GM18858 (cell line): ENCODE measurements around the gene SLC25A25.

Experiments
- ATAC-seq: cut with Tn5 transposase; IDR thresholded peaks from one replicate; pipeline ENCODE4 v1.9.1; 2021; ENCODE audit not compliant: unreplicated experiment

The SLC25A25 gene

GRCh38 chr9:128072144-128073021, 4.4 kb downstream of the SLC25A25 start:
- ATAC-seq = no peak

DNA sequence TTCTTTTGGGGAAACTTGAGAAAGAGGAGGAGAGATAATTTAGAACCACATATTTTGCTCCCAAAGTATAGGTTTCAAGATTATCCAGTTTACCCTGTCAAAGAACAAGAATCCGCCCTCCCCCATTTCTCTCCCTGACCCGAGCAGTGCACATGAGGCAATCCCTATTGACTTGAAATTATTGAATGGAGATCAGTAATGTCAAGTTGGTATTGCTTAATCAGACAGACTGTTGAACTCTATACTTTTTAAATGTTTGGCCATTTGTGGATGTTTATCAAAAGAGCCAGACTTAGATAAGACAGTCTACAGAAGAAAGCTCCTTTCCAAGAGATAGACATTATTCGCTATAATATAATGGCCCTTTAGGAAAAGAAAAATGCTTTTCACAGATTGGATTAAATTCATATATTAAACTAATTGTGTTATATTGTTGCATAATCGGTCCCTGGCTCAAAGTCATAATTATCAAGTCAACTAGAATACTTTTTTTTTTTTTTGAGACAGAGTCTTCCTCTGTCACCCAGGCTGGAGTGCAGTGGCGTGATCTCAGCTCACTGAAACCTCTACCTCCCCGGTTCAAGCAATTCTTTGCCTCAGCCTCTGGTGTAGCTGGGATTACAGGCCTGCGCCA, 5.3 kb downstream of the SLC25A25 start:
- no peak for ATAC-seq

GRCh38 chr9:128077847-128078503, 9.9 kb downstream of the SLC25A25 start:
- ATAC-seq = no peak

- no peak for ATAC-seq
Measured at GRCh38 chr9:128078504-128079434, 10.7 kb downstream of the SLC25A25 start.

DNA sequence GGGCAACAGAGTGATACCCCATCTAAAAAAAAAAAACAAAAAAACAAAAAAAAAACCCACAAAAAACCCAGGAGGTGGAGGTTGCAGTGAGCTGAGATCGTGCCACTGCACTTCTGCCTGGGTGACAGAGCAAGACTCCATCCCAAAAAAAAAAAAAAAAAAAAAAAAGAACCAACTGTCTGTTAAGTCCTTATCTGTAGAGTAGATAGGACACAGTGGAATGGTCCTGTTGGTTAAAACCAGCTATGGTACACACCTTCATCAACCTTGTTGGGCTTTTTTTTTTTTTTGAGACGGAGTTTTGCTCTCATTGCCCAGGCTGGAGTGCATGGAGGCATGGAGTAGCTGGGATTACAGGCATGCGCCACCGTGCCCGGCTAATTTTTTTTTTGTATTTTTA, 12.2 kb downstream of the SLC25A25 start:
- no peak for ATAC-seq

DNA sequence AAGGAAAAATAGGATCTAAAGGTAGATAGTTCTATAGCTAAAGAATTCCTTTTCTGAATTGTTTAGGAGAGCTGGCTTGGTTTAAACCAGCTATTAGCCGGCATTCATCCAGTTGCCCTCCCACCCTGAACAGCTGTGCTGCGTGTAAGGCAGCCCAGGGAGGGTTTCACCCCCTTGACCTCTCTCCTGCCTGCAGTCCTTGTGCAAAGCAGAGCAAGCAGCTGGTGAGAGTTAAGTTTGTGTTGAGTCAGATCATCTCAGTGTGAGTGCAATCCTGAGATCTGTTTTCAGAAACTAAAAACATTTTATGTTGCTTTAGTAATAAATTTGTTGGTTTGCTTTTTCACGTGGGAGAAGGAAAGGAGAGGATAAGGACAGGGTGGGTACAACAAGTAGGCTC, 13.0 kb downstream of the SLC25A25 start:
- no peak for ATAC-seq

GRCh38 chr9:128082151-128082550, 14.1 kb downstream of the SLC25A25 start:
- ATAC-seq = no peak

- no peak for ATAC-seq
Measured at GRCh38 chr9:128084746-128085145, 16.7 kb downstream of the SLC25A25 start.

- no peak for ATAC-seq
Measured at GRCh38 chr9:128085943-128086342, 17.9 kb downstream of the SLC25A25 start.

DNA sequence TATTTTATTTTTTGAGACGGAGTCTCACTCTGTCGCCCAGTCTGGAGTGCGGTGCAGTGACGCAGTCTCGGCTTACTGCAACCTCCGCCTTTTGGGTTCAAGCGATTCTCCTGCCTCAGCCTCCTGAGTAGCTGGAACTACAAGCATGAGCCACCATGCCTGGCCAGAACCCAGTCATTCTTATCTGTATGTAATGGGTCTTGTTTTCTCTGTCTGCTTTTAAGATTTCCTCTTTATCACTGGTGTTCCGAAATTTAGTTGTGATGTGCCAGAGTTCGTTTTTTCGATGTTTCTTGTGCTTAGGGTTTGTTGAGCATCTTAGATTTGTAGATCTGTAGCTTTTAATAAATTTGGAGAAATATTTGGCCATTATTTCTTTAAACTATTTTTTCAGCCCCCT, 19.2 kb downstream of the SLC25A25 start:
- no peak for ATAC-seq

DNA sequence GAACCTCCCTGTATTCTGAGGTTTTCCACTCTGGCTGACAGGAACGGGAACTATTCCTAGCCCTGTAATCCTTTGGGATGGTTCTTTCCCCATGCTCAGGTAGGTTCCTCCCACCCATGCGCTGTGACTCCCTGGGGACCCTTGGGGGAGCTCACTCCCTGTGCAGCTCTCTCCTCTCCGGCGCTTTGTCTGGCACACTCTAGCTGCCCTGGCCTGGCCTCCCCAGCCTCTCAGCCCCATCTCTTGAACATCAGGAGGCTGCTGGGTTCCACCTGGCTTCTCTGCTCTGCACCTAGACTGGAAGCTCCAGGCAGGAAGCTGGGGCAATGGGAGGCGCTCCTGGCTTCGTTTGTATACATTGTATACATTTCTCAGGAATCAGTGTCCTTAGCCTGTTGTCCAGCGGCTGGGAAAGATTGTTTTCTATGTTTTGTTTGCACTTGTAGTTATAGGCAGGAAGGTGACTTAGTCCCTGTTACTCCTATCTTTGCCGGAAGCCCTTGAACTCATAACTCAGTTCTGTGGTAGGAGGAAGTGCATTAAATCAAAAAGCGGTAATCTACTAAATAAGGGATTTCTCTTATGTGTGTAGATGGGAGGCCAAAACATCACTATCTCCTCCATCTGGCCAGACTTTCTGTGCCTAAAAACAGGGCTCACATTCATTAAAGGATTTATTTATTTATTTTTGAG, 20.4 kb downstream of the SLC25A25 start:
- ATAC-seq = no peak

GRCh38 chr9:128089299-128089698, 21.3 kb downstream of the SLC25A25 start:
- no peak for ATAC-seq

- ATAC-seq = no peak
Measured at GRCh38 chr9:128091144-128091543, 23.1 kb downstream of the SLC25A25 start.

- ATAC-seq = no peak
Measured at GRCh38 chr9:128091571-128091970, 23.5 kb downstream of the SLC25A25 start.

DNA sequence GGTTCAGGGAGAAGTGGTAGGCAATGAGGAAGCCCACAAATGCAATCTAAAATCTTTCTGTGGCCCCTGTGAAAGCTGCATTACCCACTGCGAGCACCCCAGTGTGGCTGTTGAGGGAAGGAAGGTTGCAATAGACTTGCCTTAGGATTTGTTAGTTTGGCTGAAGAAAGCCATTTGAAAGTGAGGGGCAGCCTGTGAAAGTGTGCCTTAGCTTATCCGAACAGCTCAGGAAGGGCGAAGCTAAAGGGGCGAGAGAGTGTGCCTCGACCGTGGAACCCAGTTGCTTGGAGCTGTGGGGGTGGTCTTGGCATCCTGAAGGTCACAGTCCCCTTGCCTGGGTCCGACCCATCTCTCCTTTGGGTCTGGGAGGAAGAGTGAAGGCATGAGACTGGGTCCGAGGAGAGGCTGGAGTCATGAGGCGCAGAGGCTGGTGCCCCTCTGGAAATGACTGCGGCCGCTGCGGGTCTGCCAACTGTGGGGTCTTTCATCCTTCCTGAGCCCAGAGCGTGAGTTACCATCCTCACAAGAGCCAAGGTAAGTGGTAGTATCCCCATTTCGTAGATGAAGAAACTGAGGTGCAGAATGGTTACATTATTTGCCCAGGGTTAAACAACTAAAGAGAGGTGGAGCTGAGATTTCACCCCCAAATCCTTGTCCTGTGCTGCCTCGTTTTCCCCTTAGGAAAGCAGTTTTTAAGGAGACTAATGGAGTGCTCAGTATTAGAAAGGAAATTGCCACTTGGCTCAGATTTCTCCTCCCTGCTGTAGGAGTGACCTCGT, 24.4 kb downstream of the SLC25A25 start:
- no peak for ATAC-seq

DNA sequence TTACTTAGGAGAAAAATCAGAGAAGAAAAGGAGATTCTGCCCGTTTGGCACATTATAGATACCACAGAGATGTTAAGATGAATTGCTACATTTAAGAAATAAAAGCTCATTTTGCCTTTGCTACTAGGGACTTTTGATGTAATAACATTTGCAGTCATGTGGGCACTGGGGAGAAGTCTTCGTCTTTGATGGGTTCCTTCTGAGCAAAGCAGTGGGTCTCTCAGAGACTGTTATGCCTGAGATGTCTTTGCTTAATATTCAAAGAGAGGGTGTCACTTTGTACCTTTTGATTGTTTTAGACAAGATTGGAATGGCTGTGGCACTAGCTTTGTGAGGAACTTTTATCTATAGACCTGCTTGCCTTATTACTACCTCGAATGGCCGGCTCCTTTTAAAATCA, 25.0 kb downstream of the SLC25A25 start:
- no peak for ATAC-seq

DNA sequence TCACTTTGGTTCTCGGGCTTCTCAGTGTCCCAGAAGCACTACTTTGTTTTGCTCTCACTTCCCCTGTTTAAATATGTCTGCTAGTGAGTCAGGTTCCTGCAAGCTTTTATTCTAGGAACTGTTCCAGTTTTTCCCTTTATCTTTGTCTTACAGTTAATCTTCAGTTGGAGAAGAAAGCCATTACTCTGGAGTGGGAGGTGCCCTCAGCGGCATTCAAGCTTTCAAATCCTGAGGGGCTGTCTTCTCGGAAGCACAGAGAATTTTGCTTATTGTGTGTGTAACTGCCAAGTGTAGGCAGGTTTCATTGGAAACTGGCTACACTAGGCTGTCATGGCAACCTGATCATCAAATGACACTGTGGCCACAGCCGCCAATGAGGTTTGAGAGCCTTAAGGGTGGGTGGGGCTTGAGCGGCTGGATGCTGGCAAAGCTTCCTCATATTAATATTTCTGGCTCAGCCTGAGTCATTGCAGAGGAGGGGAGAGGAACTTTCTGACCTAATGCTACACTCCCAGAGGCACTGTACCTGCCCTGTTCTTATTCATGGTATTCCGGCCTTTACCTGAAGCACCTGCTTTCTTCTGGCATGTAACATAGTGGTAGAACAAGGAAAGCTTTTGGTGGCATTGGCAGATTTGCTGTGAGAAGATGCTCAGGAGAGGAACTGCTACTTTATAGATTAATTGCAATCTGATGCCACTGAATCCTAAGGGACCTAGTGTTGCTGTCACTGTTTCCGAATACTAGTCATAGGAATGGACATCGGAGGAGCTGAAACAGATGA, 26.3 kb downstream of the SLC25A25 start:
- ATAC-seq = peak; percentile 81

- ATAC-seq = no peak
Measured at GRCh38 chr9:128094950-128095544, 27.0 kb downstream of the SLC25A25 start.
